Hippocampal formation (tissue), 2 donors: Measurements from ENCODE around the gene ITPKB.

ENCODE experiments used
- DNase-seq, 2 donors: peaks; one replicate each; lab custom pipeline; 2025; lab: John Stamatoyannopoulos, UW

ITPKB gene

DNA sequence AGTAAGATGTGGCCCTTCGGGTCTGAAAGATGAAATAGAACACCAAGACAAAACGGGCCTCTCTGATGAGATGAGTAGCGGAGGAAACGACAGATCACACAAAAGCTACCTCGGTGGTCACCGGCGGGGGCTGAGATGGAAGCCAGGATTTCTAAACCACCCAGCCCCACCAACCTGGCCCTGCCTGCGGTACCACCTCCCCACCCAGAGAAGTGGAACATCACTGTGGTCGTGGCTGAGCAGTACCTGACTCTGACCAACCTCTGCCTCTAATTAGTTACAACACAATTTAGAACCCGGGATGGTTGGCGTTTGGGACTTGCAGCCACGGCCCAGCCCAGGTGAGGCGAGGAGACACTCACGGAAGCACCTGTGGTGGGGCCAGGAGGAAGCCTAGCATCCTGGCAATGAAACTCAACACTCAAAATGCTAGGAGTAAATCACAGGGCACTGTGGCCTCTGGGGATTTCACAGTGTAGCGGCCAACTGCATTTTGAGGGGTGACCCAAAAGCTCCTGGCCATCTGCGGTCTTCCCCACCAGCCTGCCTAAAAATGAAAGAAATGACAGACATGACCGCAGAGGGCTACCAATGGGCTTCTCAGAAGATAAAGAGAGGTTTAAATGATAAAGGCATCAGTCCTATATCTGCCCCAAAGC is 73.4 kb downstream of the ITPKB start:
- DNase-seq: no peak

DNA sequence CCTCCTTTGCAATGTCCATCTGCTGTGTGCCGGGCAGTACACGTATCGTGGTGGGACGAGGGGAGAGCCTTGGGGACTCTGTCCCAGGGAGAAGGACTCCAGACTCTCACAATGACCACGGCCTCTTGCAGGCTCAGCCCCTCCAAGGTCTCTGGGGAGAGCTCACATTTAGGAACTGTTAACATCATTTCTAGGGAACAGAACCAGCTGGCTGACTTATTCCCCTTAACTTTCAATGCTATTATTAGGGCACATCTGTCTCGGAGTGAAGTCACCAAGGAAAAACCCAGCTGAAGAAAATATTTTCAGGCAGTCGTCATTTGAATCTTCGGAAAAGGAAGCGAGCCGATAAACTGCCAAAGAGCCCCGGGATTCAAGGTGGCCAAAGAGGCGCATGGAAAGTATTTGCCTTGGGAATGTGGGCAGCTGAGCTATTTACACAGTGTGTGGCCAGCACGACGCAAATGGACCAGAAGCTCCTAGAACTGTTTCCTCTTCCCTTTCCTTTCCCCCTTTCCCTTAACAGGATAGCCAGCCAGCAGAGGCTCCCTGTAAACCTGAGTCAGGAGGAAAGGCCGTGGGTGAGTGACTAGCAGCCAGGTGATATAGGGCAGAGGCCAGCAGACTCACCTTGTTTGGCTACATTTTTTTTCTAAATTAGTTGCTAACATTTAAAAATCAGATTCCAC is 74.5 kb downstream of the ITPKB start:
- DNase-seq: no peak

DNA sequence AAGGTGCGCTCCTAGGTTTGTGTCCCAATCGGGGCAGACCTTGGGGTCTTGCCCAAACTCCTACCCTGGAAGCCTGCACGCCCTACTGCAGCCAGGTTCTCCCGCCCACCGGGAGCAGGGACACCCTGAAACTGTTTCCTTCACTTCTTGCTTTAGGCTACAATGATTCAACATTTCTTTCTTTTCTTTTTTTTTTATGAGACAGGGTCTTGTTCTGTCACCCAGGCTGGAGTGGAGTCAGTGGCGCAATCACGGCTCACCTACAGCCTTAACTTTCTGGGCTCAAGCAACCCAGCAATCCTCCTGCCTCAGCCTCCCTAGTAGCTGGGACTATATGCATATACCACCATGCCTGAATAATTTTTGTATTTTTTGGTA is 75.8 kb downstream of the ITPKB start:
- DNase-seq: no peak

DNA sequence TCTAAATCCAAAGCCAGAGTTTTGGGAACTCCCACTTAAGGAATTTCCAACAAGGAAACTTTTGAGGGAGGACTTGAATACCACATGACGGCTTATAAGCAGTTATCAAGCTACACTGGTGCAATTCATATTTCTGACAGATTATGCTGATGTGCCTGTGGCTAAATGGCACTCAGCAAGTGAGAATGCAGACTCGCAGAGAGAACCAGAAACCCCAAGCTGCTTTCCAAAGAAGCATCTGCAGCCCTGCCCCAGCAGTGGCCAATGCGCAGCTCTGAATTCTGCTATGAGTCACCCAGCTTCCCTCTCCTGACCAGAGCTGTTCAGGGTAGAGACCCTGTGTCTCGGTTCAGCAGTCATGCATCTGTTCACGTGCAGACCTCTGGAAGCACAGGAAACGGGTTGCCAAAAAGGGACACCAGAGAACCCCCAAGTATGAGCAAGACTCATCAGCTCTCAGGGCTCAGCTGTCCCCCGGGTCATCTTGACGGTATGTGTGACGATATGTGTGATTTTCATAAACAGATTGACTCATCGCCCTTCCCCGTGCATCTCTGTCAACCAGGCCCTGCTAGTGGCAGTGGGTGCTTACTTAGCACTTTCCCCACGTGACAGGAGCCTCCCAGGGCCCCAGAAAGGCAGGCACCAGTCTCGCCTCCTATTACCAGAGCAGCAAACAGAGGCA is 76.3 kb downstream of the ITPKB start:
- DNase-seq: peak in 1 of 2 donors; percentile 52

DNA sequence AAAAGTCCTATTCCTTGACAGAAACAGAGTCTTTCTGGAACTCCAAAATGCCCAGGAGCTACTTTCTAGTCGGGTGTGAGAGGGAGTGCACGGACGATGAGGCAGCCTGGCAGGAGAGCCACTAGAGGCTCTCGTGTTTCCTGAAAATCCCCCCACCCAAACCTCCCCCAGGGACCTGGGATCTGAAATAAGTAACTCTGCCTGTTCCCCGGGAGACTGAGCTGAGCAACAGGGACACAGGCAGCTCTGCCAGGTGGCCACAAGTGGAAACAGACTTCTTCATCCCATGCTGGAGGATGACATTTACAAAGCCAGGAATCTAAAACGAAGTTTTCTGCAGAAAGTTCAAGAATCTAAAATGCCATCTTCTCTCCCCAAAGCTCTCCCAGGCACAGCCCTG is 77.1 kb downstream of the ITPKB start:
- no peak for DNase-seq

DNA sequence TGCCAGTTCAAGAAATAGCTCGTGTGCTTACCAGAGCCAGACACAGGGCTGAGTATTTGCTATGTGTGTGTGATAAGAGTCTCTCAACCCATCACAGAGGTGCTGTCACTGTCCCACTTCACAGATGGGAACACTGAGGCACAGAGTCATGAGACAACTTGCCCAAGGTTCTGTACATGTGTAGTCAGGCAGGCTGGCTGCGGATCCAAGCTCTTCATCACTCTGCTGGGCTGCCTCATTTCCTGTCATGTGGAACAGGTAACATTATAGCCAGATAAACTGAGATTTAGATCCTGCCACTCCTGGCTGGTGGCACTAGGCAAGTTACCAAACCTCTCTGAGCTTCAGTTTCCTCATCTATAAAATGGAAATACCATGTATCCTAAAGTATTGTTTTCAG is 77.8 kb downstream of the ITPKB start:
- no peak for DNase-seq

DNA sequence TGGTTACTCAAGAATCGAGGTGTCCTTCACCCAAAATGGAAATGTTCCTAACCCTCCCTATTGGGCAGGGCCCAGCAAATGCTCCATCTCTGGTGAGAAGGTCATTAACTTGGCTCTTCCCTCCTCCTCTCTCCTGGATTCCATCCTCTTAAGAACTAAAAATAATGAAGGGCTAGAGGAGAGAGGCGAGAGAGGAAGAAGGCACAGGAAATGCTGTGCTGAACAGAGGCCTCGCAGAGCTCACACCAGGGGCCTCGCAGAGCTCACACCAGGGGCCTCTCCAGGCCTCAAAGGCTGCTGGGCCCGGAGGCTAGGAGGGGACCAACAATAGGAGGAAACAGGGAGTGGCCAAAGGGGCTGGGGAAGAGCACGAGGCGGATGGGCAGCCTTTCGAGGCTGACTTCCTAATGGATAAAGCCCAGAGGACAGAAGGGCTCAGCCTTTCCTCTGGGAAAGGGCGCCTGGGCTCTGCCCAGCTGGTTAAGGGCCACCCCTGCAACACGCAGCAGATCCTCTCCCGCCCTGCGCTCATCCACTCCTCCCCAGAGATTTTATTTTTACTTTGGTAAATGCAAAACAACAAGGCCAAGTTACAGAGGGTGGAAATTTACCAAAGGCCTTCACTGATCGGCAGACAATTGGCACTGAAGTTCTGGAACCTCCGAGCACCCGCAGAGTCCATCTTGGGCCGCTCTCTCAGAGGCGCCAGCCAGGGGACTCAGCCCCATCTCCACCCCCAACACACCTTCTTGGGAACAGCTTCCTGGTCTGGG is 78.5 kb downstream of the ITPKB start:
- no peak for DNase-seq

DNA sequence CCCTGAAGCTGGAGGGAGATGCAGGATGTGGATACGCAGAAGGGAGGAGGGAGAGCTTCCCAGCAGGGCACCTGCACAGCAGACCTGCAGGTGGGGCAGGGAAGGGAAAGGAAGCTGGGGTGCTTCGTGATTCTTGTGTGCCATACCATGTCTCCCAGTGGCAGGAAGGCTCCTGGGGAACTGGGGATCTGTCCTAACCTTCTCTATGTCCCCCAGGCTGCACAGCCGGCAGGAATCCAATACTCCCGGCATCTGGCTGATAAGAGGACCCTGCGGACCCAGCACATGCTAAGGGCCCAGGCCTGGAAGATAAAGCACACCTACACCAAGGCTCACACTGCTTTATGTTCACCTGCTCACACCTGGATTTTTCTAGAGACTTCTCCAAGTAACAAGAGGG is 79.4 kb downstream of the ITPKB start:
- no peak for DNase-seq

DNA sequence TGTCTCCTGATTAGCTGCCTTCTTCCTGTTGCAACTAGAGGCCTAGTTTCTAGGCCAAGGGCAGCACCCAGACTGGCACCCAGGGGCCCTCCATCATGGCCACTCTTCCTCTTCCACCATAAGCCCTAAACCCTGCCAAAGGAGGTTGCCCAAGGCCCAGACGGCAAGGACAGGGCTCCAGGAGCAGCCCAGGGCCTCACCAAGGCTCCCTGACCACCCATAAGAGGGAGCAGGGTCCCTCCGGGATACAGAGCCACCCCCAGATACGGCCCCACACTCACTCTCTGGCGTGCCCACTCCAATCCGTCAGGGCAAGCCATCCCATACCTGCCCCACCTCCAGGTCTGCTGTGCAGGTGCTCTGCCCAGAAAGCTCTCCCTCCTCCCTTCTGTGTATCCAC is 79.9 kb downstream of the ITPKB start:
- no peak for DNase-seq

DNA sequence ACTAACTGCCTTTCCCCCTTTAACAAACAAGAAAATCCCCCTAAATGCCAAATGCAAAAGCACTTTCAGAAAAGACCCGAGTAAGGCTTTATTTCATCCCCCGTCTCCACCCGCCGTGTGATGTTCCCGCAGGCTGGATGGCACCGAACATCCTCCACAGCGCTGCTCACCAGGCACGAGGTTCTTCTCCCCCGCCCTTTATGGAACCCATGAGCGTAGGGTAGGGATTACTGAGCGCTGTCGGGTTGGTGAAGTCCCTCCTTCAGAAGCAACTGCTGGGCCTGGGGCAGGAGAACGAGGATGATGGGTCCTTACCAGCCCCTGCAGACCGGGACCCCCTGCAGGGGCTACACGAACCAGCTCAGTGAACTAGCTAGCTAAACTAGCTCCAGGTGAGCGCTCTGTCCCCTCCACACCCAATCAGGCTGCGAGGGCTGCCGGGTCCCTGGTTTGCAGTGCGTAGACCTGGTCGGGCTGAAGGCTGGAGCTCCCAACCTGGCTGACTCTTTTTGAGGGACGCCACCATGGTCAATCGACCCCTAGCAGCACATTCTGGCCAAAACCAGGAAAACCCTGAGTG is 80.4 kb downstream of the ITPKB start:
- DNase-seq: peak in 1 of 2 donors; percentile 69

DNA sequence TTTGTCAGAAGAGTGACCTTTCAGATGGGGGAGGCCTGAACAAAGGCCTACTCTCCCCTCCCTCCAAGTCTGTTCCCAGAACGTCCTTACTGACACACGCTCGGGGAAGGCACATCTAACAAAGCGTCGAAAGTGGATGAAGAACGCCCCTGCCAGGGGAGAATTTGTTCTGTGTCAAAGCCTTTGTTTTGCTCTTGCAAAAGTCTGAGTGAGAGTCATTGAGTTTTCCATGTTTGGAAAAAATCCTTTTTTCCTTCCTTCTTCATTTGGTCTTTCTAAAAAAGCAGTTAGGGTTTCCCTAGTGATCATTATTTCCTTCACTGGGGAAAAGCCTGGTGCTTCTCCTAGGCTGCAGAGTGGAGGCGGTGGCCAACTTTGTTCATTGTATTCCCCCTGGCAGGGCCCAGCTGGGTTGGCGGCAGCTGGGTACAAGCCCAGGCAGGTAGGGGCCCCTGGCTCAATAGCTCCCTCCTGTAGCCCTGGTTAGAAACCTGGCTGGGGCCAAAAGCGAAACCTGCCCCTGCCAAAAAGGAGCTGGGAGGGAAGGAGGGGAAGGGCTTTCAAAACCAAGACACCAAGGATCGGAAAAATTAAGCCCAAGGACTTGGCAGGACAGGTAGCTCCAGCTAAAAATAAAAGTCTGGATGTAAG is 81.1 kb downstream of the ITPKB start:
- peak; percentile 58 to 76 for DNase-seq

DNA sequence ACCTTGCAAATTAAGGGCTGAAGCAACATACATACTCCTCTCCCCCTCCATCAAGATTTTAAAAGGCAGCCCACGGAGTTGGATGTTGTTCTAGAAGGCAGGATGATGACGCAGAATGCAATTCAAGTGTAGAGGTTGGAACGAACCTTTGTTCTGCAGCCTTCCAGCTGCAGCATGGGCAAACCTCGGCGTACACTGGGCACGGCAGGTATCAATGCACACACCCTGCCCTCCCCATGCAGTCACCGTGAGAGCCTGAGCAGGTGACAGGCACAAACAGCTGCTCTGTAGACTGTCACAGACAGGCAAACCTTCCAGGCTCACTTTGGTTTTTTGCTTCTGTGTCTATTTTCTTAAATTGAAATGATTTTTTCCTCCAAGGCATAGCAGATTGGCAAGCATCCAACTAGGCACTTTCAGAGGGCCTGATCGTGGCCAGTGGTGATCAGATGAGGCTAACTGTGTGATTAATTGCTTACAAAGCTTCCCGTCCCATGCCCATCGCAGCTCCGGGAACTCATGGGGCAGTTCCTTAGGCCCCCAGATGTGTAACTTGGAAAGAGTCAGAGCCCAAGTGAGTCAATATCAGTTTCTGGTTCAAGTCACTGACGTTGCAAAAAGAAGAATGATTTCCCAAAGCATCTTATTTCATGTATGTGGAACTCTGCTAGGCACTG is 82.3 kb downstream of the ITPKB start:
- DNase-seq: no peak

DNA sequence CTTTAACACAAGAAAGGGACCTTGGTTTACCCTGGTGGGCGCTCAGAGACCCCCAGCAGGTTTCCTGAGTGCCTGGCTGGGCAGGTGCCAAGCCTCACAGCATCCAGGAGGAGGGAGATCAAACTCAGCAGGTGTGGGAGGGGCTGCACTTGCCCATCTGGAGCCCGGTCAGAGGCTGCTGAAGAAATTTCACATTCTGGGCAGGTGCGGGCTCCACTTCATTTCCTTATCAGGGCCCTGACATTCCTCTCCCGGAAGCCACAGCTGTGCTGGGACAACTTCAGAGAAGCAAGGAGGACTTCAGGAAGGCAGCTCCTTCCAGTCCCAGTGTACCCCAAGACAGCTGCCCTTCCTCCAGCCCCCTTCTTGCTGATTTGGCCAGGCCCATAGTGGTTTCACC is 82.9 kb downstream of the ITPKB start:
- DNase-seq: no peak

DNA sequence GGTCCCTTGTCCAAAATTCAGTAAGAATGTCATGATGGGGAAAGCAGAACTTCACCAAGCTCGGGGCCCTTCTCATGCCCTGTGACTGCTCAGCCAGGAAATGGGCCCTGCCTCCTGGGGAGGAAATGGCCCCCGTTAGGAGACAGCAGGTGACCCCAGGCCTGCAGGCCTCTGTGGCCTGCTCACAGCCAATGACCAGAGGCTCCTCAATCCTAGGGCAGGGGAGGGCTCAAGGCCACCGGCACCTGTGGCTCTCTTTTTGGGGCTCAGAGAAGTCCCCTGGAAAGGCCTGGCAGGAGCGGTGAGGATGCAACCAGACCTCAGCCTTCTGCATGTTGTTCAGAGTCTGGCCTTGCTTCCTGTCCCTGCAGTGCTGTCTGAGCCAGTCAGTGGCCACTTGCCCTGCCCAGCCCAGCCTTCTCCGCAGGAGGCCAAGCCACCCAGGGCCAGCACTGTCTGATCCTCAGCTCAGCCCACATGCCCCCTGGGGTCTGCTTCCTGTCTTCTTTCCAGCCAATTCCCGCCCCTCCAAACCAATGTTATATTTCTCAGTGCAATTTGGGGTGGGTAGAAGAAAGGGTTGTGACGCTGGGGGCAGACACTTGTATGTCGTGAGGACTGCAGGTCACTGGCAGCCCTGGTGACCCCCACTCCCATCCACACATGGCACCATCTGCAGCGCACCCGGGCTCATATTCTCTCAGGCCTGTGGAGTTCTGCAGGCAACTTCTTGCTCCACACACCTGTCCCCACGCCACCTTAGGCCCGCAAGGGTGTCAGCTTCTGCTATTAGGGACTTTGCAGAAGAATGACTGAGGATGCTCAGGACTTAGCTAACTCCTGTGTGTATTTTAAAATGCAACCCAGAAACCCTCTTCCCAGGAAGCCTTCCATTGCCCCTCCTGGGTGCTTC is 83.6 kb downstream of the ITPKB start:
- no peak for DNase-seq

DNA sequence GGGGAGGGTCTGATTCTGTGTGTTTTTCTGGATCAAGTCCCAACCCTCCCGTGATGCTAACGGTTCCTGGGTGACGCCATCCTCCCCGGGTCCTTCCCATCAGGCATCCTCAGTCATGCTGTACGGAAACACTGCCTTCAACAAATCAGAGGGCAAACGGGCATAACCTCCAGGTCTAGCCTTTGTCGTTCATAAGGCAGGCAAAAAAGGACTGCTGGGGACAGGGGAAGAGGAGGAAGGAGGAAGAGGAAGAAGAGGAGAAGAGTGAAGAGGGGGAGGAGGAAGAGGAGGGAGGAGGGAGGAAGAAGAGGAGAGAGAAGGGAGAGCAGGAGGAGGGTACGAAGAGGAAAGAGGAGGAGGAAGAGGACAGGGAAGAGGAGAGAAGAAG is 84.4 kb downstream of the ITPKB start:
- no peak for DNase-seq

DNA sequence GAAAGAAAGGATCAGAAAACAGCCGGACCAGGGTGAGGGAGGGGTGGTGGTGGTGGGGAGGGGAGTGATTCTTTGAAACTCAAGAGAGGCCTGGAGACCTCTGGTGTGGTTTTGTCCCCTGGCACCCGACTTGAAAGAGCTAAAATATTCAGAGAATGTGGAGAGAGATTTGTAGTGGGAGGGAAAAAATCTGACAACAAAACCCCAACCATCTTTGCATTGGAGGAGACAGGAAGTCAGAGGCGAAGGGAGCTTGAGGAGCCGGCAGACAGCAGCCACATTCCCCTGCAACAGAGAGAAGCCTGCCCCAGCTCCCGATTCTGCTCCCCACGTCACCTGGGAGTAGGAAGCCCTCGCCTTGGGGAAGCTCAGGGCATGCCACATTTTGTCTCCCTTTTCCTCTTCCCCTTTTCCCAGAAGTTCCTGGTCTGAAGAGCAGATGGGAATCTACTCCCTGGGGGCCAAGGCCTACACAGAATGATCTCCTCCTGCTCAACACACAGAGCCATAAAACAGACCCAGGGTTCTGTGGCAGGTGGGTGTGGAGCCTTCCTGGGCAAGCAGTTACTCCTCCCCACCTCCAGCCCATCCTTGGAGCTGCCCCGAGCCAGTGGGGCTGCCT is 84.9 kb downstream of the ITPKB start:
- DNase-seq: no peak

DNA sequence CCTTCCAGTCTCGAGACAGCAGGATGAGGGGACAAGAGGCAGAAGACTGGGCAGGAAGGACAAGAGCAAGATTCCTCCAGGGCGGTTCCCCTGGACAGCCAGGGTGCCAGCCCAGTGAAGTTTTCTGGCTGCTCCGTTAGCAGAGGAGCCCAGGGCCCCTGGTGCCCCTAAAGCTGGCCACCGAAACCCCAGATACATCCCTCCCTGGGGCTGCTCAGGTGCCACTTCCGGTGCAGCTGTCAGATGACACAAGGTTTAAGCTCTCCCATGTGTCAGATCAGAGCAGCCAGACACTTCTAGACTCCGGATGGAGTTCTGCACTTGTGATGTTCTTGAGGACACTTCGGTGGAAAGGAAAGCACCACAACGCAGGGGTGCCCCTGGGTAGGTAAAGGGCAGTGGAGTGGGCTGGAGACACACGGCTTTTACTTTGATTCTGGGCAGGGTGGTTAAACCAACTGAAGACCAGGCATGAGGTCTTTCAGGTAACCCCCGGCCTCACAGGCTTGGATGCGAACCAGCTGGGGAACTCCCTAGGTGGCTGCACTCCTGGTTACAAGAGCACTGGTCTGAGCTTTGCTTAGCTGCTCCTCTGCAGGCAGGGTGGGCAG is 85.7 kb downstream of the ITPKB start:
- DNase-seq: no peak

DNA sequence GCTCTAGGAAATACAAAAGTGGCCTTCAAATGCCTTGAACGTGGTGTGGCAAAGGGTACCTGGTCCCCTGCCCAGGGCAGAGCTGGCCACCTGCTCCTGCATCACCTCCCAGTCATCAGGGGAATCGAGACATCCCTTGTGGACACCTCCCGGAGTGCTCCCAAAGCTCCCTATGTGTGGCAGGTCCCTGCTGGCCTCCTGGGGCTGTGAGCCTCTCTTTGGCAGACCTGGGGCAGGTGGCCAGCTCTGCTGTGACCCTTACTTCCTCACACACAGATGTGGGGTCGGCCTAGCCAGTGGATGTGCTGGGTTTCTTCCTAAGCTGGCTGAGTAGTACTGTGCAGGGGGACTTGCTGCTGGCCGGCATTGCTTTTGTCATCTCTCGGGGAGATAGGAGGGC is 86.5 kb downstream of the ITPKB start:
- DNase-seq: no peak

DNA sequence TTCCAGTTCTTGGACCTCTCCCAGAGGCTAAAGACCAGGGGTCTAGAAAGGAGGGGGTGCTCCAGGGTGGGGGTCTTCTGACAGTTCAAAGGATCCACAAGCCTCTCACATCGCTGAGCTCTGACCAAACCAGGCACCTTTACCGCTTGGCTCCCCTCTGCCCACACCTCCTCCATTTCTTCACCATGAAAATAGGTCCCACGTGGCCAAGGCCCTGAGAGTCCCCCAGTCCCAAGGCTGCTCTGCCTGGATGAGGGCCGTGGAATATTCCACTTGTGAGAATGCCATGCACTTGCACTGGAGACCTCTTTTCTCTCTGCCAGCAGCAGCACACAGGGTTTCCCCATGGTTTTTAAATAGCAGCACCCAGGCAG is 87.4 kb downstream of the ITPKB start:
- DNase-seq: no peak
